Measurements from ENCODE around the gene BRINP1. TPM values are rescaled to one million over a fixed set of nuclear protein-coding genes. Genes with fewer than 3 reads are reported as not detected.

BRINP1 gene
- total RNA-seq, 1 experiment from 2014 or later = not detected

GRCh38 chr9:119284118-119284517 is 85.1 kb downstream of the BRINP1 start:
- CTCF ChIA-PET = no interaction called here
- Histone ChIP-seq H3K27me3 (replicated peaks; ENCODE audit: insufficient read depth, low read depth, low read length, poor library complexity) (no peaks in the 10 kb centered on the region), H3K36me3 (ENCODE audit: insufficient read depth, low read length, poor library complexity, severe bottlenecking) (no peaks in the 10 kb centered on the region), H3K4me3 (ENCODE audit: low read depth, low read length, poor library complexity, severe bottlenecking) (no peak overlapping the region), H3K4me1 (ENCODE audit: insufficient read depth, low read length, poor library complexity, severe bottlenecking) (no peaks in the 10 kb centered on the region), H3K9me3 (ENCODE audit: low read depth, low read length, poor library complexity, severe bottlenecking) (no peaks in the 10 kb centered on the region), H3K27ac (ENCODE audit: low read depth, low read length, poor library complexity, severe bottlenecking) (no peak overlapping the region)
- DNase-seq (ENCODE audit: low spot score) = peak; percentile 15
- POLR2A ChIA-PET (ENCODE audit: low non-redundant PET) = no interaction called here
- peak; percentile 27; the same call in 1 of the 2 replicates for TF ChIP-seq CTCF (conservative IDR thresholded peaks at IDR 0.05; ENCODE audit: low read depth, low read length)
- no peak for TF ChIP-seq EZH2 (IDR thresholded peaks at IDR 0.05; ENCODE audit: borderline replicate concordance, low read depth, low read length, poor library complexity, severe bottlenecking)
- intact Hi-C loops (cut with micrococcal nuclease; ENCODE audit: unreplicated experiment) = no loop called here
- no TSS peak for BruUV-seq (replicated peaks)

- POLR2A ChIA-PET (ENCODE audit: low non-redundant PET) = no interaction called here
- DNase-seq (ENCODE audit: low spot score) = no peak
- BruUV-seq (replicated peaks) = no TSS peak
- no peak for TF ChIP-seq CTCF (conservative IDR thresholded peaks at IDR 0.05; ENCODE audit: low read depth, low read length)
- Histone ChIP-seq H3K4me1 (ENCODE audit: insufficient read depth, low read length, poor library complexity, severe bottlenecking) (no peaks in the 10 kb centered on the region), H3K27me3 (replicated peaks; ENCODE audit: insufficient read depth, low read depth, low read length, poor library complexity) (no peaks in the 10 kb centered on the region), H3K36me3 (ENCODE audit: insufficient read depth, low read length, poor library complexity, severe bottlenecking) (no peaks in the 10 kb centered on the region), H3K4me3 (ENCODE audit: low read depth, low read length, poor library complexity, severe bottlenecking) (no peak overlapping the region), H3K27ac (ENCODE audit: low read depth, low read length, poor library complexity, severe bottlenecking) (no peak overlapping the region), H3K9me3 (ENCODE audit: low read depth, low read length, poor library complexity, severe bottlenecking) (no peaks in the 10 kb centered on the region)
- CTCF ChIA-PET = no interaction called here
- intact Hi-C loops (cut with micrococcal nuclease; ENCODE audit: unreplicated experiment) = no loop called here
Measured at GRCh38 chr9:119283078-119283794, 86.0 kb downstream of the BRINP1 start.

- H3K27me3 ChIP-seq (replicated peaks; ENCODE audit: insufficient read depth, low read depth, low read length, poor library complexity) = no peaks in the 10 kb centered on the region
- H3K9me3 ChIP-seq (ENCODE audit: low read depth, low read length, poor library complexity, severe bottlenecking) = no peaks in the 10 kb centered on the region
- no TSS peak for BruUV-seq (replicated peaks)
- TF ChIP-seq CTCF (conservative IDR thresholded peaks at IDR 0.05; ENCODE audit: low read depth, low read length) = no peak
- no peak for TF ChIP-seq EZH2 (IDR thresholded peaks at IDR 0.05; ENCODE audit: borderline replicate concordance, low read depth, low read length, poor library complexity, severe bottlenecking)
- ChIA-PET CTCF (no interaction called here), POLR2A (ENCODE audit: low non-redundant PET) (no interaction called here)
- H3K27ac ChIP-seq (ENCODE audit: low read depth, low read length, poor library complexity, severe bottlenecking) = no peak overlapping the region
- H3K4me1 ChIP-seq (ENCODE audit: insufficient read depth, low read length, poor library complexity, severe bottlenecking) = no peaks in the 10 kb centered on the region
- intact Hi-C loops (cut with micrococcal nuclease; ENCODE audit: unreplicated experiment) = no loop called here
- no peak overlapping the region for H3K4me3 ChIP-seq (ENCODE audit: low read depth, low read length, poor library complexity, severe bottlenecking)
- no peaks in the 10 kb centered on the region for H3K36me3 ChIP-seq (ENCODE audit: insufficient read depth, low read length, poor library complexity, severe bottlenecking)
- DNase-seq (ENCODE audit: low spot score) = no peak
Measured at GRCh38 chr9:119282476-119283077, 86.7 kb downstream of the BRINP1 start.
